Vagina (tissue), 2 donors: Measurements from ENCODE around the gene EVX2.

Source experiments
- POLR2A ChIP-seq, 2 donors: fragments of 450-650 bp; IDR thresholded peaks; one replicate each; pipeline ENCODE4 v1.6.1; 2017; ENCODE audit warnings: antibody characterized with exemption in 2 of 2, mild to moderate bottlenecking in 2 of 2, moderate library complexity in 2 of 2
- POLR2AphosphoS5 ChIP-seq, 2 donors: sonication (generic); formaldehyde crosslinking; IDR thresholded peaks; one replicate each; pipeline ENCODE4 v1.9.0; 2017; ENCODE audit warnings: antibody characterized with exemption in 2 of 2, mild to moderate bottlenecking in 2 of 2, low read depth in 1 of 2; ENCODE audit not compliant: insufficient read depth in 1 of 2
- TF ChIP-seq, protein P1 (sequence below), 3 experiments: fragments of 450-650 bp in 2 of 3; fragments of 200-600 bp in 1 of 3; sonication (generic) in 1 of 3; IDR thresholded peaks; one replicate each; pipeline ENCODE4 v1.5.1; 2017 to 2019; ENCODE audit warnings: antibody characterized with exemption in 3 of 3, mild to moderate bottlenecking in 2 of 3, moderate library complexity in 2 of 3

DNA sequence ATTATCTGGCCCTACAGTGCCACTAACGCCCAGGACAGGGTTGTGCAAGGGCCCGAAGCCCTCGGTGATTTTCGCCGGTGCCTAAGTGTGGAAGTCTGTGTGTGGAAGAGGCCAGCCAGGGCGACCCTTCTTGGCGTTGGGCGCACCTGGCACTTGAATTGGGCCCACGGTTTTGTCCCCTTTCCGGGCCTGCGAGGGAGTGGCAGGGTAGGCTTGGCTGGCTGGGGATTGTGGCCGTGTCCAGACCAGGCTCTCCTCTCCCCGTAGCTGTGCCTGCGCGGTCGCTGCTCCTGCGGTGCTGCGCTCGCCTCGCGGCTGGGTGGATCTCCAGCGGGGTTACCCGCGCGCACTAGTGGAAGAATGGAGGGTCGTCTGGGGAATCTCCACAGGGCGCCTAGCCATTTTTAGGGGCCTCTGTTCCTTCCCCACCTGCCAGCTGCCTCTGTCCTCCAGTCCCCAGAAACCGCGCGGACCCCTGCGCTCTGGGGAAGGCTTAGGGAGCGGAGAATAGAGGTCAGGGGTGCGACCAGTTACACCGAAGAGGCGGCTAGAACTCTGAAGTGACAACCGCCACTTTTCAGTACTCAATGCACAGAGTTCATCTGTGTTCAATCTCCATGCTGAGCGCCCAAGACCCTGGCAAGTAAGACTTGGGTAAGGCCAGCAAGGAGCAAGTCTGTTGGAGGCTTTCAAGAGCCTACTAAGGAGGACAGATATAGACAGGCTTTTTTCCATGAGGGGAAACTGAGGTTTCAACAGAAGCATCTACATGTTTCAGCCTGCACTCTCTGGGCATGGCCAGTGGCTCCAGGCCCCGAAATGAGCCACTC, 16.0 kb downstream of the EVX2 start:
- TF ChIP-seq, protein P1, sequence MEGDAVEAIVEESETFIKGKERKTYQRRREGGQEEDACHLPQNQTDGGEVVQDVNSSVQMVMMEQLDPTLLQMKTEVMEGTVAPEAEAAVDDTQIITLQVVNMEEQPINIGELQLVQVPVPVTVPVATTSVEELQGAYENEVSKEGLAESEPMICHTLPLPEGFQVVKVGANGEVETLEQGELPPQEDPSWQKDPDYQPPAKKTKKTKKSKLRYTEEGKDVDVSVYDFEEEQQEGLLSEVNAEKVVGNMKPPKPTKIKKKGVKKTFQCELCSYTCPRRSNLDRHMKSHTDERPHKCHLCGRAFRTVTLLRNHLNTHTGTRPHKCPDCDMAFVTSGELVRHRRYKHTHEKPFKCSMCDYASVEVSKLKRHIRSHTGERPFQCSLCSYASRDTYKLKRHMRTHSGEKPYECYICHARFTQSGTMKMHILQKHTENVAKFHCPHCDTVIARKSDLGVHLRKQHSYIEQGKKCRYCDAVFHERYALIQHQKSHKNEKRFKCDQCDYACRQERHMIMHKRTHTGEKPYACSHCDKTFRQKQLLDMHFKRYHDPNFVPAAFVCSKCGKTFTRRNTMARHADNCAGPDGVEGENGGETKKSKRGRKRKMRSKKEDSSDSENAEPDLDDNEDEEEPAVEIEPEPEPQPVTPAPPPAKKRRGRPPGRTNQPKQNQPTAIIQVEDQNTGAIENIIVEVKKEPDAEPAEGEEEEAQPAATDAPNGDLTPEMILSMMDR (IDR thresholded peaks at IDR 0.05): no peak
- TF ChIP-seq POLR2AphosphoS5 (IDR thresholded peaks at IDR 0.05; ENCODE audit: insufficient read depth in 1 of 2, low read depth in 1 of 2) (no peak), POLR2A (IDR thresholded peaks at IDR 0.05) (no peak)
